T1000 (cell line): Measurements from ENCODE around the gene ARL9.

ENCODE experiments used
- DNase-seq: peaks from one replicate; lab custom pipeline; 2025; ENCODE audit warnings: mixed read lengths; lab: John Stamatoyannopoulos, UW

The ARL9 gene

DNA sequence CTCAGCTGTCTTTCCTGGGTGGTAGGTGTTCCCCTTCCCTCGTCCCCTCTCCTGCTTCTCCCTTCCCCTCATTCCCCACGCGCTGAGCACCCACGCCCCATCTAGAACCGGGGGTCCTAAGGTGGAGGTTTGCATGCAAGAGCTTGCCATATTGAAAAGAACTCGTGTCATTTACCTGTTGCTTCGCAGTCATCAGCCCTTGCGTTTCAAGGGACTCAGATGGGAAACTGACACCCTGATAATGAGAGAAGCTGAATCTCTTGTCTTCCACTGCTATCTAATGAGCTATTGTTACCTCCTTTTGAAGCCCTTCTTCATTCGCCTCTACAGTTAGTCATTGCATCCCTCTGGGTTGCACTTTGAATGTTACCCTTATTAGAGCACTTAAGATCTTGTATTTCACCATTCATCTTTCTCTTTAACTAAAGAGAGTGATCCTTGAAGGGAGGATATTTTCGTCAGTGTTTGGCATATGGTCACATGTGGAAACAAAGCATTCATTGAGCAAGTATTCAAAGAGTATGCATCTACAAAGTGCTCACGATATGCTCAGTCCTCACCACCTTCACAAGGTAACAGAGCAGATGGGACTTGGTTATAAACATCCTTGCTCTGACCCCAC is 25.7 kb downstream of the ARL9 start:
- no peak for DNase-seq

- DNase-seq: no peak
These were observed 26.2 kb downstream of the ARL9 start for GRCh38 chr4:56531823-56532222.

- DNase-seq: no peak
These were observed 26.6 kb downstream of the ARL9 start for GRCh38 chr4:56532239-56532638.

DNA sequence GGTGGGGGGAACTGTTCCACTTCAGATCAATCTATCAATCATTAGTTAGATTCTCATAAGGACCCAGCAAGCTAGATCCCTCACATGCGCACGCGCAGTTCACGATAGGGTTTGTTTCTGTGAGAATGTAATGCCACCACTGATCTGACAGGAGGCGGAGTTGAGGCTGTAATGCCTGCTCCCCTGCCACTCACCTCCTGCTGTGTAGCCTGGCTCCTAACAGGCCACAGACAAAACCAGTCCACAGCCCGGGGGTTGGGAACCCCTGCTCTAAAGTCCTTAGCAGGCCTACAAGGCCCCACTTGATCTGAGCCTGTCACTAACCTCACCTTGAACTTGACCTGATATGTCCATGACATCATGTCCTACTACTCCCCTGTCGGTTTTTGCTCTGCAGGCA is 30.3 kb downstream of the ARL9 start:
- no peak for DNase-seq

GRCh38 chr4:56537147-56537546 is 31.6 kb downstream of the ARL9 start:
- no peak for DNase-seq

DNA sequence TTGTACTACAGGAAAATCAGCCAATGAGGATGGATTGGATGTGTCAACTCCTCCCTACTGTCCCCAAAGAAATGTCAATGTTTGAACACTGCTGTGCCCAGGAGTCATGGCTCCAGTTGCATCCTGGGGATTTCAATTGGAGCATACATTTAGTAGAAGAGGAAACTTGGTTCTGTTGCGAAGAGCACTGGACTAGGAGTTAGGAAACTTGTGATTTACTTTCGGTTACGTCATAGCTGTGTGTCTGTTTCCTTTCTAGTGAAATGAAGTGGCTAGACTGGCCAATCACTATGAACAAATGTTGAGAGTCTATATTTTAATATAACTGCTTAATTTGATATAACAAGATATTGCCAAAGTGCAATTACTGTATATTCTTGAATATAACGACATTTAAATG is 35.2 kb downstream of the ARL9 start:
- no peak for DNase-seq

DNA sequence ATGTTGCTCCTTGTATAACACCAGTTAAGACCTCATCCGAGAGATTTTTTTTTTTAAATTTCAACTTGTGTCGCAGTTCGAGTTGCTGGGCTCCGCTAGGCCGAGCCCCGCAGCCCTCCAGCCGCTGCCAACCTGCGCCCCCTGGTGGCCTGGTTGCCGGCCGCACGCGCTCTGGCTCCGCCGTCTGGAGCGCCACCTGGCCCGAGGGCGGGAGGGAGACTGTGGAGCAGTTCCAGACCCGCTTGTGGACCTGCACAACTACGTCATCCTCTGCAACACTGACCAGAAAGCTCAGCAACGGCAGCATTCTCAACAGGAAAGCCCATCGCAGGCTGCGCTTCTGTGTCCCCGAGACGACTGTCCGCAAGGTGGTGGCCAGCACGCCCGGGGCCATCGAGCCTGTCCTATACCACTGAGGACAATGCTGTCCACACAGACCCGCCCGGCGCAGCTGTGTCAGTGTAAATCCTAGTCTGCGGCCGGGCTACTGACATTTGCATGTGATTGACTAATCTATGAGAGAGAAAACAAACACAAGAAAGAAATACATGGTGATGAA is 39.1 kb downstream of the ARL9 start:
- DNase-seq: peak; percentile 93

- no peak for DNase-seq
These were observed 45.1 kb downstream of the ARL9 start for GRCh38 chr4:56550642-56551041.

- no peak for DNase-seq
These were observed 45.9 kb downstream of the ARL9 start for GRCh38 chr4:56551516-56551915.

- DNase-seq: no peak
These were observed 46.7 kb downstream of the ARL9 start for GRCh38 chr4:56552273-56552672.

- DNase-seq: no peak
These were observed 64.5 kb downstream of the ARL9 start for GRCh38 chr4:56570041-56570440.
